HG03521 (cell line): ENCODE results near the gene MYOM1.

Source experiments
- ATAC-seq: cut with Tn5 transposase; IDR thresholded peaks from one replicate; pipeline ENCODE4 v1.9.1; 2021; ENCODE audit warnings: mild to moderate bottlenecking, moderate library complexity; ENCODE audit not compliant: unreplicated experiment

Gene MYOM1

DNA sequence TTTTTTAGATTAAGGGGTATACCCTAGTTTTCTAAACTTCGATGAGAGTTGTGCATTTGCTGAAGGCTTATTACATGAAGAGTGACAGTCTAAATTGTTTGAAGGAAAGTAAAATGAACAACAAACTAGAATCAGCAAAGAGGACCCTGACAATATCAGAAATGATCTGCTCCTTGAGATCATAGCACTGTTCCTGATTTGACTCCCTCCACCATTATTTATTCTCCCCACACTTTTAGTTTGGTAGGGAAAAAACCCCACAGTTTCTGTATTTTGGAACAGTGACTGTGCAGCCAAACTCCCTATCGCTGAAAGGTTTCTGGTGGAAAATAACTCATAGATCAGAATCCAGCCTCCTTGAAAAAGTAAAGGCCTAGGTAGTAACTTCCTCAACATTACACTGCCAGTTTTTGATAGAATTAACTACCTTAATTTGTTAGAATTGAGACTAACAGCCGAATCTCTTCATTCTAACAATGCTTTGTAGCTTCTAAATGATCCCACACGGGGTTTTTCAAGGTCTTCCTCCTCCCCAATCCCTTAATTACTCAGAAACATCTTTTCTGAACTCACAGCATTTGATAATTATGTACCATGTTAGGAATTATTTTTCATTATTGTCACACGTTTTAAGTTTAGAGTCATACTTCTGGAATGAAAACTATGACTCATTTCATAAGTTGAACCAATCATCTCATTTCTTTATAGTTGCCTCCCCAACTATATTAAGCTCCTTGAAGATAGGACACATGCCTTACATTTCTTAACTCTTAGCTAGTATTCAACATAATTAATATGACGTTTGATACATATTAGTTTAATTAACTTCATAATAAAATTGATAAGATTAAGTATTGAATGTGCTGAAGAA is 30.7 kb upstream of the MYOM1 start:
- ATAC-seq, result no peak

DNA sequence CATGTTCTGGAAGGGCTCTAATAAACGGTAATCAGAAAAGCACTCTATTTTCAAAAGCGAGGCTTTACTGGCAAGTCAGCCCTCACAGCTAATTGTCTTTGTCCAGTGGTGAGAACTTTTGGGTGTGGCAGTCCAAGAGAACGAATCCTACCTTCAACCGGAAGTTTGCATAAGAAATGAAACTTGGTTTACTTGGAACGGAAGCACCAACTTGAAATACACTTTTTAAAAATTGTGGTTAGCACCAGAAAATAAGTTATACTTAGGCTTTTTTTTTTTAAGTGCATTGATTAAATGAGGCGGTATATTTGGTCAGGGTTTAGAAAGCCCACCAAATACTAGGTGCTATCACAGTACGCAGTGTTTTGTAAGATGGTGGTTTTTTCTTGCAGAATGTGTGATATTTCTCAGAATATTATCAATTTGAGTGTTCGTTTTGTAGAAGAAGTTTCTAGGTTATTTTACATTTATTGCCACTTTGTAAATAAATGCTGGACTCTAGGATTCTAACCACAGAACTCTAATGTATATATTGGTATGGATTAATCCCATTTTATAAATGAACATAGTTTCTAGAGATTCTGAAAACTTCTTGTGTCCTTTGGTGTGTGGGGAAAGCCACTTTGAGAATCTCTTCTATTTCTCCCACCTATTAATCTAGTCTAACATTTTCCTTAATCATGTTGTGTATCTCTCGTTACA is 29.0 kb upstream of the MYOM1 start:
- no peak for ATAC-seq

DNA sequence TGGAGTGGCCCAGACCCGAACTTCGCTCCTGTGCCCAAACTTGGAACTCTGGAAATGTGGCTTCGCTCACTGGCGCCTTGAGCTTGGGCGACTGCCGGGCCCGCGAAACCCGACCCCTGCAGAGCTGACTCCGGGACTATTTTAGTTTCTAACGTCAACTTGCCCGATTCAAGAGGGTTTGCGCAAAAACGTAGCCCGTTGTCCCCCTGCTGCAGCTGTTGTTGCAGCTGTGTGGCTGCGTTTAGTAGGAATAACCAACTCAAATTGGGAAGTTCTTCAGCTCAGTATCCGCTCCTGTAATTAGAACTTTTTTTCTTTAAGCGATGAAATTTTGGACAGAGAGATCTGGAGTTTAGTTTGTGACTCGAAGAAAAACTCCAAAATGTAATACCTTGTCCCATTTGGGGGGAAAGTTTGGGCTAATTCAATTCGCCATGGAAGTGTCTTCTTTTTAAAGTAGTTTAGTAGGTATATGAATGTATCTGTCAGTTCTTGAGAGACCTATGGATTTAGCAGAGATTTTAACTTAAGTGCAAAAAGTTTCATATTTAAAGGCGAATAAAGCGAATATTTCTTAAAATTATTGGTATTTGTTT is 28.4 kb upstream of the MYOM1 start:
- ATAC-seq, result no peak

DNA sequence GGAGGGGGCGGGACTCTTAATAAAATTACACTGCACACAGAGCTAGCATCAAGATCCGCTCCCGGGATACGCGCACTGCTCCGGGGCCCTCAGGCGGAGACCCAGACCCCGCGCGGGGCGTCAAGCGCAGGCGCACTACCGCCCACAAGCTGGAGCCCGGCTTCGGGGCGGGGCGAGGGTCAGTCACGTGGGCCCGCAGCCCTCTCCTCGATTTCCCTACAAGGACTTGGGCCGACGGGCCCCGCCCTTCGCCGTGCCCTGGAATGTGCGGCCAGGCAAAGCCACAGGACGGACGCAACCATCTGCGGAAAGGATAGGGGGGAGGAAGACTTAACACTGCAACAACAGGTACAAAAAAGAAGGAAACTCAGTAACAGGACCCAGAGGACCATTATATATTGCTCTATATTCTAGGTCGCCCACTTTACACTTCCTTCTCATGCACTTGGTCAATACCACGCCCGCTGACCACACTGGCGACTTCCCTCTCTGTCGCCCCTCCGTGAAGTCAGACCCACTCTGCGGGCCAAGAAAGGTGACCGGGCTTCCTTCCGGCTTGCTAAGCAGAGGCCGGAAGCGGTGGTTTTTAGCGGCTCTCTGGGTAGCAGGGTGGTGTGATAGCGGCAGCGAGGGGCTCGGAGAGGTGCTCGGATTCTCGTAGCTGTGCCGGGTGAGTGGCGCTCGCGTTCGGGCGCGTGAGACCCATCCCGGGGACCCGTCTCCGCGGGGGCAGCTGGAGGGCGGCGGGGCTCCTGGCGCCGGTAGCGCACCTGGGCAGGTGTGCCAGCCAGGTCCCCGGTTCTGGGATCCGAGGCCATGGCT is 27.7 kb upstream of the MYOM1 start, which contains the start of gene MYL12A:
Gene MYL12A, plus strand, starts transcription at position 562 of the 822 bp plus-strand sequence. CDS start 5,447 bp downstream, outside the sequence.
- ATAC-seq, result peak; percentile 76

DNA sequence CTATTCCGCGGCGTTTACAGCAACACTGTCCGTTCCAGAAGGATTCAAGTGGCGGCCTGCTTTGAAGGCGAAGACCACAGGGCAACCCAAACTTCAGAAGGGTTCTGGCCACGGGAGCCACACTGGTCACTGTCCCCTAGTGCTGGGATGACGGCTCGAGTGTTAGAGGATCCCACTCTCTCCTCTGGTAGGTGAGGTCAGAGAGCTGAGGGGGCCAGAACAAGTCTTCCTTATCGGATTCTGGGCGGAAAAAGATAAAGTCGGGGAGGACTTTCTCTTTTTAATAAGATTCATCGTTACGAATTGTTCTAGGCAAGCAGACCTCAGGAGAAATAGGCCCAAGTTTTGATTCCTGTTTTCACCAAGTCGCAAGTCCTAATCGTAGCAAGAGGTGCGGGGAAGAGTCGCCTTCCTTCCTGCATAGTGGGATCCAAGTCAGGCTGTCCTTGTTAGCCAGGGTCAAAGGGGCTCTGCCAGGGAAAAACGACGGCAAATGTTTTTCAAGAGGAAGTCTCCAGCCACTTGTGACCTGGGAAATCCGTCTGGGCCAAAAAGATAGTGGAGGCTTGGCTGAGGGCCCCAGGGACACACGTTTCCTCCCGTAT is 27.0 kb upstream of the MYOM1 start:
- ATAC-seq, result no peak

DNA sequence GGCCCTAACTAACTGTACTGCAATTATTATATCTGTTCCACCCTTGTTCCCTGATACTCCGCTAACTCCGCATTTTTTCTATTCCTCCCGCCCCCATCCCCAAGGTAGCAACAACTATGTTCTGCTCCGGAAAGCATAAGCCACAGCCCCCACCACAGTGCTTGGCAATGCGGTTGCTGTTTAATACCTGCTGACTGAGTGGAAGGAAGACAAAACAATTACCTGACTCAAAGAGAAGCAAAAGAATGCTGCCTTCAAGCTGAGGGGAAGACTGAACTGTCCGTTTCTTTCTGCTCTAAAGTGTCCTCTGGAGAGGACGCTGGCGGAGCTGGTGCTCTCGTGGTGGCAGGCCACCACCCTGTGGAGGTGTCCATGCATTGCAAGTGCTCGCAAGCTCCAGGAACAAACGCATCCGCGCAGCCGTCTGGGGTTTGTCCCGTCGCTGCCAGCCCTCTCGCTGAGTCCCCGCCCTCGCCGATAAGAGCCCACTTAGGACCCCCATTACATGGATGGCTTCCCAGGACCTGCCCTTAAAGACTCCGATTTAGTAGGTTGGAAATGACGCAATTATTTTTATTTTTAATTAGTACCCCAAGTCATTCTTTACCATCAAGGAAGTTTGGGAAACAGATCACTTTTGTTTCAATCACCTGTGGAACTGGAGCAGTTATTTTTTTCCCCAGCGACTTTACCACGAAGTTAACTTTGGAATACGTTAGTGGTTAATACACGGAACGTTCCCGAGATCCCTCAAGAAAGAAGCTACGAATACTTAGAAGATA is 26.3 kb upstream of the MYOM1 start:
- ATAC-seq, result peak; percentile 43

DNA sequence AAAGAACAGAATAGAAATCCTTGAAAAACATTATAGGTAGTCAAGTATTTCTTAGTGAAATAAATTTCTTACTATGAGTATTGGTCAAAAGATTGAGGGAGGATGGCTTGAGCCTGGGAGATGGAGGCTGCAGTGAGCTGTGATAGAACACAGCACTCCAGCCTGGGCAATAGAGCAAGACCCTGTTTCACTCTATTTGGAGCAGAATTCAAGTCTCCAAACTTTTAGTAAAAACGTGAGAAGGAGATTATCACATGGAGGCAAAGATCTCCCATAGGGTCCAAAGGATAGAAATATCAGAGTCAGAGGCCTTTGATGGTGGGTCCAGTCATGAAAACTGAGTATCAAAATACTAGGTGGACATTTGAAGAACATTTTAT is 25.4 kb upstream of the MYOM1 start:
- no peak for ATAC-seq

DNA sequence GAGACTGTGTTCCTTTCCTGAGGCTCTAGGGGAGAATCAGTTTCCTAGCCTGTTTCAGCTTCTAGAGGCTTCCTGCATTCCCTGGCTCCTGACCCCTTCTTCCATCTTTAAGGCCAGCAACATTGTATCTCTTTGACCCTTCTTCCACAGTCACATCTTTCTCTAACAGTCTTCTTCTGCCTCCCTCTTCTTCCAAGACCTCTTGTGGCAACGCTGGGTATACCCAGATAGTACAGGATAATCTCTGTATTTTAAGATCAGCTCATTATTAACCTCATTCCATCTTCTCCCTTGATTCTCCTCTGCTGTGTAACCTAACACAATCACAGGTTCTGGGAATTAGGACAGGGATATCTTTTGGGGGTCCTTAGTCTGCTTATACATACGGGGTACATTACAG is 19.0 kb upstream of the MYOM1 start:
- ATAC-seq, result no peak

DNA sequence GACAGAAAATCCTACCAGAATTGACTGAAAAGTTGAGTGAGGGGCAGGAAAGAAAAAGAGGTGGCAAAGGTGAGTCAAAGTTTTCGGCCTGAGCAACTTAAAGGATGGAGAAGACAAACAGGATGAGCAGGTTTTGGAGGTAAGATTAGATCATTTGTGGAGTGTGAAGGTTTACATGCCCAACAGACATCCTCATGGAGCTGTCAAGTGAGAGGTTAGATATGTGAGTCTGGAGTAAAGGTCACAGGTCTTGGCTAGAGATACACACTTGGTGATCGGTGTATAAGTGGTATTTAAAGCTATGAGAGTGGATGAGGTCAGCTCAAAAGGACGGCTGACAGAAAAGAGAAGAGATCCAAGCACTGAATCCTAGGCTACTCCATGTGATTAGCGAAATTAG is 16.7 kb upstream of the MYOM1 start:
- ATAC-seq, result no peak

DNA sequence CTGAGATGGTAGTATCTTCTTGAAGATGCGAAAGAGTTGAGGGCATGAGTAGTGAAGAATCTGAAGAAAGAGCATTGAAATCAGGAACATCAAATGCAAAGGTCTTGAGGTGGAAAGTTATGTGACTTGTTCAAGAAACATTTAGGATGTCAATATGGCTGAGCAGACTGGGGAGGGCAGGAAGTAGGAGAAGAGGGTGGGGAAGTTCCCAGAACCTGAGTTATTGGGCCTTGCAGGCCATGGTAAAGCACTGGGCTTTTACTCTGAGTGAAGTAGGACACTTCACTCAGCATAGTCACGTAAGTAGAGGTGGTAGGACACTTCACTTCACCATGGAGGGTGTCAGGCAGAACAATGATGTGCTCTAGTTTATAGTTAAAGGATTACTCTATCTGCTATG is 16.1 kb upstream of the MYOM1 start:
- ATAC-seq, result no peak

DNA sequence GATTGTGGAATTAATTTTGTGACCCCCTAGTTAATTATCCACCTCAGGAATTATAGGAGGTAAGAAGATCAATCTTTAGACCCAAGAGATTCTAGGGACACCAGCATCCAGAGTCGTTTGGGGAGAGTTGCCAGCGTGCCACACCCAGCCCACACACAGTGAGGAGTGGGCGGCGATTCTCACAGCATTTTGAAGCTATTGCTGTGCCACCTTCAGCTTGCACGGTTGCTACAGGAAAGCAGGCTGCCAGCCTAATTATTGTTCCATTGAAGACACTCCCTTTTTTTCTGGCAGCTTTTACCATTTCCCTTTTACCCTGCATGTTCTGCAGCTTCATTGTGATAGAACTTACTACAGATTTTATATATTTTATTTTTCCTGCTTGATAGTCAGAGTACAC is 14.7 kb upstream of the MYOM1 start:
- no peak for ATAC-seq

DNA sequence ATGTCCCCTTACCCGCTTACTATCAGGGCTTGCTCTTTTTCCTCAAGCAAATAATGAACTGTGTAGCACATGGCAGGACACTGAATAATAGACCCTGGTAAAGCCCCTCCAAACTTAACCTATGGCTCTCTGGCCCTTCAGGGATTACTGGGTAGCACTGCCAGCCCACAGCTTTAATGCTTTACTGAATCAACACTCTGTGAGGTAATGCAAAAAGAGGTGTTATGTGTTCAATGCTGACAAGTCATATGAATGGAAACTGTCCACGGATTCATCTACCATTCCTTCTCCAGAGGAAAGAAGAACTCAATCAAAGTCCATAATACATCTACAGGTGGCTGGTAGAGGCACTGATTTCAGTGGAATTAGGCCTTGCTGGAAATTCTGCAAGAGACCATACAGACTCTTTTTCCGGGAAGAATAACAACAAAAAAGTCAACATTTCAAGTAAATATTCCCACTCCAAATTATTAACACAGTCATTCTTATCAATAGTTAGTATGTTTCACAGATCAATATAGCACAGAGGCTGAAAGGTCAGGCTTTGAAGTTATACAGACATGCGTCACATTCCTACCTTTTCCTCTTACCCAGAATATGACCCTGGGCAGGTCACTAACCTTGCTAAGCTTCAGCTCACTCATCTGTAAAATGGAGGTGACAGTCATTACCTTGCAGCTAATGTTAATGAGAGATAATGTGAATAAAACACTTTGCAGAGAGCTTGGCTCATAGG is 13.8 kb upstream of the MYOM1 start:
- ATAC-seq, result no peak

DNA sequence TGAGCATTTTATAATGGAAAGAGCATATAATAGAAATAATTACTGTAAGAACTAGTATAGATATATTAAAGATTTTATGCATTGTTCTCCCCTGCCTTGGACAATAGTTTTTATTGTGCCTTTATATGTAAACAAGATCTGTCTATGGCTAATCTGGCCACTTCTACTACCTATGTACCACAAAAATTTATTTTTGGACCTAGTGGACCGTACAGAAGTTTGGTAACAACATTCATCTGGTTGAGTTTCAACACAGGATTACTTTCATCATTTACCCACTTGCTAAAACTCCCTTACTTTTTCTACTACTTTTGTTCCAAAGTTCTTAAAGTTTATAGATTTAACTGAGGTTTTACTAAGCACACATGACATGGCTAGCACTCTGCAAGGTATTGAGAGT is 13.2 kb upstream of the MYOM1 start:
- ATAC-seq, result no peak

DNA sequence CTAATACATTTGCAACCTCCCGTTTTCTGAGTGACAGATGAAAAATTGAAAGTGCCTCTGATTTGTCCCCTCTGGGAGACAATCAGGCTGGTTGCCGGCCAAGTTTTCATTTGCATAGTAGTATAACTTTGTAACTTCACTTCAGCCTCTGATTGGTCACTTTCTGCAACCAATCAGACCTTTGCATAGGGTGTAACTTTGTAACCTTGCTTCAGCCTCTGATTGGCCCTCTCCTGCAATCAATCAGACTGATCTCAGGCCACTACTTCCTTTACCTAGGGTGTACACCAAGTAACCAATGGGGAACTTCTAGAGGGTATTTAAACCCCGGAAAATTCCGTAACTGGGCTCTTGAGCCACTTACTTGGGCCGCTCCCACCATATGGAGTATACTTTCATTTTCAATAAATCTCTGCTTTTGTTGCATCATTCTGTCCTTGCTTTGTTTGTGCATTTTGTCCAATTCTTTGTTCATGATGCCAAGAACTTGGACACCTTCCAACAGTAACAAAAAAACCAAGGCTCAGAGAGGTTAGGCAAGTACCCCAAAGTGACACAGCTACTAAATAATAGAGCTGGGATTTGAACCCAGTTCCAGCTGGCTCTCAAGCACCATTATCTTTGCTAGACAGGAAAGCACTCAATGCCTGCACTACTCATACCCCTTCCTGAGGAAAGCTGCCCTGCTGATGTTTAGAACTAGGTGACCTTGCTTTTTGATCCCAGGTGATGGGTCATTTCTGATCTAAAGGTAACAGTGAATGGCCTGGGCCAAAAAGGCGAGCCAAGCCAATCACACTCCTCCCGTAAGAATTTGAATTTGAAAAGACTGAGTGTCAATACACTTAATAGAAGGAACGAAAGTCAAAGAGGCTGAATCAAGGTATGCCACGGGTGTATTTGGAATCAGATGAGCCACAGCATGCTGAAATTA is 10.9 kb upstream of the MYOM1 start:
- no peak for ATAC-seq

DNA sequence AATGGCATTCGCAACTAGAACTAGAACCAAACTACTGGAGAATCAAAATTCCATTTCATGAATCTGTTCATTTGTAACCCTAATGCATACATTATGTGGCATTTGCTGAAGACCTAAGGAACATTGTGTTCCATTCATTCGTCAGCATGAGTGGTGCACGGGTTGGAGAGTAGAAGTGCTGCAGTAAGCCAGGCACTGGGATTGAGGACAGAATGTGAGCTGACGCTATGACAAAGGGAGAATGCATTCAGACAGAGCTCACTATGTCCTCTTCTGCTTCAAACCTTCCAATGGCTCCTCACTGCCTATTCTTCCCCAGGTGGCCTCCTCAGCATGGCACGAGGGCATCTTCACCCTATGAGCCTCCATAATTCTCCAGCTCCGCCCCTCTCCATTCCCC is 6.3 kb upstream of the MYOM1 start:
- no peak for ATAC-seq

DNA sequence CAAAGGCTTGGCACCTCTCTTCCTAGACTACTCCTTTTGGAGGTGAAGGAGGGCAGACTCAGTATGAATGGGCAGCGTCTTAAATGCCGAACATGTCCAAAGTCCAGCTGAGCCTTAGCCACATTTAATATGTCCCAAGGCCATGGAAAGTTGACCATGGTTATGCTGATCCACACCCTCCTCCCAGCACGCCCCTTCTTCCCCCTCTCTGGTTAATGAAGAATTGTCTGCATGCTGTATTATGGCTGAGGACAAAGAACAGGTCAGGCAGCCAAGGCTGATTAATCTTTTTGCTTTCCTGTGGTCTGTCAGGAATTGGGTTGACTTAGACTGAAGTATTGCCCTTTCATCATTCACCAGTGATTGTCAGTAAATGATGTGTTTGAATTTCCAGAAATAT is 5.8 kb upstream of the MYOM1 start:
- ATAC-seq, result no peak

DNA sequence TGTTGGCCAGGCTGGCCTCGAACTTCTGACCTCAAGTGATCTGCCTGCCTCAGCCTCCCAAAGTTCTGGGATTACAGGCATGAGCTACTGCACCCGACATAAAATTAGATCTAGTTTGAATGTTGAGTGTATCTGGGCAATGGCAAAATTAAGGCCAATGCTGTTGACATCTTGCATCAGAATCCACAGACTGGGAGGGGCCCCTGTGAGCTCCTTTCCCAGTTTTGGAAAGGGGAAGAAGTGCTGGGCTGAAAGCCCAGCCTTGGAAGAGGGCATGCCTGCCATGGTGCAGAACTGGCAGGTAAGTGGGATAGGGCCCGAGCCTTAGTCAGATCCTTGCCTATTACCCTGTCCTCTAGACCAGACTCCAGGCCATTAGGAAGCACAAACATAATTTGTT is 4.5 kb upstream of the MYOM1 start:
- ATAC-seq, result no peak

DNA sequence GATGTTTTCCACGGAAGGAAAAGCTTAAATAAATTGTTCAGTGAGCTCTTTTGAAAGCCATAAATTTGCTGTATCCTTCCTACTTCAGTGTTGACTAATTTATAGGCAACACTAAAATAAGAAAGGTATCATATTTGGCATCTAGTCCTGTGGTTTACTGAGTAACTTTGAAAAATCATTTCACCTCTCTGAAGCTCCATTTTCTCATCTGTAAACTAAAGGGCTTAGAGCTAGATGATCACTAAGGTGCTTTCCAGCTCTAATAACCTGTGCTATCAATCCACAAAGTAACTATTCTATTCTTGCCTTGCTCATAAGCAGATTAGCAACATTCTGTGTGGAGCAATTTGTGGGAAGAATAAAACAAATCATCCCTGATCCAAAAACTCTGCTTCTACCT is 3.6 kb upstream of the MYOM1 start:
- no peak for ATAC-seq
